Stomach (tissue), 9 donors: ENCODE data around the gene TINCR. TPM values are rescaled to one million over a fixed set of nuclear protein-coding genes. Genes with fewer than 3 reads are reported as not detected.

ENCODE experiments used
- DNase-seq, 2 donors: peaks; one replicate each; pipeline versions ENCODE4 v3.0.0 to v3.0.0-alpha.2; 2013 to 2019
- H3K27ac ChIP-seq, 5 donors: fragments of 200-600 bp in 4 of 5; sonication (generic) in 4 of 5; one replicate each; pipeline ENCODE4 v1.5.1; 2013 to 2019; ENCODE audit warnings: mild to moderate bottlenecking in 1 of 5, moderate library complexity in 1 of 5
- H3K27me3 ChIP-seq, 3 donors: fragments of 200-600 bp; sonication (generic); one replicate each; pipeline ENCODE4 v1.5.1; 2017 to 2019; ENCODE audit warnings: mixed run types in 1 of 3
- H3K36me3 ChIP-seq, 4 donors: fragments of 200-600 bp; sonication (generic); 1 replicate in 3 of 4; 2 replicates in 1 of 4; pipeline ENCODE4 v1.5.1; 2016 to 2019
- H3K4me1 ChIP-seq, 4 donors: fragments of 200-600 bp; sonication (generic); one replicate each; pipeline ENCODE4 v1.5.1; 2016 to 2019
- H3K4me3 ChIP-seq, 4 donors: fragments of 200-600 bp; sonication (generic) in 3 of 4; one replicate each; pipeline ENCODE4 v1.5.1; 2016 to 2019; ENCODE audit warnings: mild to moderate bottlenecking in 1 of 4
- H3K9me3 ChIP-seq, 4 donors: fragments of 200-600 bp; sonication (generic); one replicate each; pipeline ENCODE4 v1.5.1; 2016 to 2019
- EP300 ChIP-seq: sonication (generic); formaldehyde crosslinking; IDR thresholded peaks from one replicate; pipeline ENCODE4 v1.6.1; 2017; ENCODE audit warnings: antibody characterized with exemption
- POLR2A ChIP-seq, 4 donors: fragments of 450-650 bp; IDR thresholded peaks; one replicate each; pipeline ENCODE4 v1.6.1; 2016; ENCODE audit warnings: antibody characterized with exemption in 4 of 4, control low read depth in 2 of 4, mild to moderate bottlenecking in 1 of 4, moderate library complexity in 1 of 4
- POLR2AphosphoS5 ChIP-seq, 3 donors: sonication (generic); formaldehyde crosslinking; IDR thresholded peaks; one replicate each; pipeline ENCODE4 v1.6.1; 2016; ENCODE audit warnings: antibody characterized with exemption in 3 of 3
- WGBS, 5 donors: extraction: QIAGEN DNeasy Blood & Tissue Kit in 3 of 5; methylation state at CpG; one replicate each; pipeline versions ENCODE4 v1.1.5 to v1.1.7; 2013 to 2018; 5-methylcytosine and 5-hydroxymethylcytosine counted together
- intact Hi-C: fragments of 100-400 bp; cut with DNase I; formaldehyde crosslinking; loops from one replicate; pipeline ENCODE4 v1.15.1; 2023; ENCODE audit warnings: low total_unique reads
- polyA plus RNA-seq, 3 donors: library from polyadenylated mRNA; stranded (reverse); fragments of 200-250 nt; gene quantifications; one replicate each; pipeline ENCODE4 v1.2.3, GENCODE V29; 2013
- total RNA-seq, 5 donors: library from RNA; depleted of rRNA; stranded (reverse); fragments of >200 nt; gene quantifications; one replicate each; pipeline versions ENCODE4 v1.1.0 to v1.2.3, GENCODE V29; 2014 to 2016
- TF ChIP-seq, protein P1 (sequence below), 7 experiments: fragments of 450-650 bp in 4 of 7; fragments of 200-600 bp in 3 of 7; sonication (generic) in 3 of 7; IDR thresholded peaks; one replicate each; pipeline ENCODE4 v1.5.1; 2016 to 2019; ENCODE audit warnings: antibody characterized with exemption in 7 of 7, control low read depth in 2 of 7, mild to moderate bottlenecking in 1 of 7
- donor health status: healthy with polysubstance abuse.
- donor health status: Bipolar disorder and iron deficiency.
- donor health status: healthy.

Gene TINCR
- total and polyA plus RNA-seq, 8 donors = 0.15 to 14.2 (median 0.19) TPM; not detected in 4

DNA sequence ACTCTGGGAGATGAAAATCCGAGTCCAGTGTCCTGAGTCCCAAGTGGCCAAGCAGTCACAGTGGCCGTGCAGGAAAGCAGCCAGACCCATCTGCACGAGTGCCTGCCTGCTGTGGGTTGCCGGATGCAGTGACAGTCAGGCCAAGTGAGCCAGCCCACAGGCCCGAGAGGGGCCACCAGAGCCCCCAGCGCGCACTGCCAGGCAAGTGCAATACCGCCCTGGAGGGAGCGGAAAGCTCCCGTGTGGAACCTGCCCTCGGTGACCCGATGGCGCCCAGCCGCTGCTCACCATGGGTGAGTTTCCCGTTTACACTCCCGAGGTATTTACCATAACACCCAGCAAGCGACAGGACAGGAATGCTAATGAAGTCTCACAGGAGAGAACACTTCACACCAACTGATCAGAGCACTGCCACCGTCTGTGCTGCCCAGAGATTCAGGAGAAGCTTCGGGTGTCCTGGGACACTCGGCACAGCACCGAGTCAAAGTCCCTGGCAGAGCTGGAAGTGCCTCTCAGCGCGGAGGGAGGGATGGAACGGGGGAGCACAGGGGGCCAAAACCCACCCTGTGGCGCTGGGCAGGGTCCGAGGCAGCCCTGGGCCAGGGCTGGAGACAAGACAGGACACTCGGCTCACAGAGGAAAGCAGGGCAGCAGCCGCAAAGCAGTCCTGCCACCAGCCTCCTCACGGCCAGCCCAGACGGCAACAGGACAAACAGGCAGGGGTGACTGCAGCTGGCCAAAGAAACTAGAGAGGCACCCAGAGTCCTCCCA lies 21.3 kb upstream of the TINCR start:
- H3K36me3 ChIP-seq = peaks cover 77 to 95% (median 87%) of the 10 kb centered on the region in 4 donors
- intact Hi-C loops = no loop called here
- H3K4me1 ChIP-seq = peaks cover 0 to 19% (median 11%) of the 10 kb centered on the region in 4 donors
- no peak for DNase-seq
- H3K27ac ChIP-seq = no peak overlapping the region
- H3K4me3 ChIP-seq = no peak overlapping the region
- H3K27me3 ChIP-seq = no peaks in the 10 kb centered on the region
- TF ChIP-seq POLR2A (IDR thresholded peaks at IDR 0.05) (no peak), EP300 (no peak), POLR2AphosphoS5 (IDR thresholded peaks at IDR 0.05) (no peak)
- TF ChIP-seq, protein P1, sequence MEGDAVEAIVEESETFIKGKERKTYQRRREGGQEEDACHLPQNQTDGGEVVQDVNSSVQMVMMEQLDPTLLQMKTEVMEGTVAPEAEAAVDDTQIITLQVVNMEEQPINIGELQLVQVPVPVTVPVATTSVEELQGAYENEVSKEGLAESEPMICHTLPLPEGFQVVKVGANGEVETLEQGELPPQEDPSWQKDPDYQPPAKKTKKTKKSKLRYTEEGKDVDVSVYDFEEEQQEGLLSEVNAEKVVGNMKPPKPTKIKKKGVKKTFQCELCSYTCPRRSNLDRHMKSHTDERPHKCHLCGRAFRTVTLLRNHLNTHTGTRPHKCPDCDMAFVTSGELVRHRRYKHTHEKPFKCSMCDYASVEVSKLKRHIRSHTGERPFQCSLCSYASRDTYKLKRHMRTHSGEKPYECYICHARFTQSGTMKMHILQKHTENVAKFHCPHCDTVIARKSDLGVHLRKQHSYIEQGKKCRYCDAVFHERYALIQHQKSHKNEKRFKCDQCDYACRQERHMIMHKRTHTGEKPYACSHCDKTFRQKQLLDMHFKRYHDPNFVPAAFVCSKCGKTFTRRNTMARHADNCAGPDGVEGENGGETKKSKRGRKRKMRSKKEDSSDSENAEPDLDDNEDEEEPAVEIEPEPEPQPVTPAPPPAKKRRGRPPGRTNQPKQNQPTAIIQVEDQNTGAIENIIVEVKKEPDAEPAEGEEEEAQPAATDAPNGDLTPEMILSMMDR (IDR thresholded peaks at IDR 0.05) = no peak
- WGBS, 5 donors = 67 to 84% (median 79%) methylated on average over 9 to 30 of the region's 30 CpGs
- H3K9me3 ChIP-seq = no peaks in the 10 kb centered on the region

DNA sequence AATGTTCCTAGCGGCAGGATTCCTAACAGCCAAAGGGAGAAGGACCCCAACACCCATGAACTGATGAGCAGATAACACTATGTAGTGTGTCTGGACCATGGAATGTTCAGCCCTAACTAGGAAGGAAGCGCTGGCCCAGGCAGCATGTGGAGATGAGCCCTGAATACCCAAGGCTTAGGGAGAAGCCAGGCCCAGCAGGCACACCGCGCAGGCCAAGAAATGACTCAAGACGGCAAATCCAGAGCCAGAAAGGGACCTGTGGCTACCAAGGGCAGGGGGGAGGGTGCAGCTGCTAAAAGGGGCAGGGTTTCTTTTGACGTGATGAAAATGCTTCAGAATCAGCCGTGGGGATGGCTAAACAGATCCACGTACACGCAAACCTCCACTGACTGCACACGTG lies 20.7 kb upstream of the TINCR start:
- no peak overlapping the region for H3K27ac ChIP-seq
- H3K4me1 ChIP-seq = peaks cover 0 to 19% (median 11%) of the 10 kb centered on the region in 4 donors
- no peak for DNase-seq
- H3K4me3 ChIP-seq = no peak overlapping the region
- H3K36me3 ChIP-seq = peaks cover 71 to 94% (median 84%) of the 10 kb centered on the region in 4 donors
- TF ChIP-seq EP300 (no peak), POLR2AphosphoS5 (IDR thresholded peaks at IDR 0.05) (no peak), POLR2A (IDR thresholded peaks at IDR 0.05) (no peak)
- TF ChIP-seq, protein P1 (IDR thresholded peaks at IDR 0.05) = no peak
- WGBS, 5 donors = 85 to 90% (median 88%) methylated on average over 10 of the region's 10 CpGs
- H3K9me3 ChIP-seq = no peaks in the 10 kb centered on the region
- intact Hi-C loops = no loop called here
- no peaks in the 10 kb centered on the region for H3K27me3 ChIP-seq

DNA sequence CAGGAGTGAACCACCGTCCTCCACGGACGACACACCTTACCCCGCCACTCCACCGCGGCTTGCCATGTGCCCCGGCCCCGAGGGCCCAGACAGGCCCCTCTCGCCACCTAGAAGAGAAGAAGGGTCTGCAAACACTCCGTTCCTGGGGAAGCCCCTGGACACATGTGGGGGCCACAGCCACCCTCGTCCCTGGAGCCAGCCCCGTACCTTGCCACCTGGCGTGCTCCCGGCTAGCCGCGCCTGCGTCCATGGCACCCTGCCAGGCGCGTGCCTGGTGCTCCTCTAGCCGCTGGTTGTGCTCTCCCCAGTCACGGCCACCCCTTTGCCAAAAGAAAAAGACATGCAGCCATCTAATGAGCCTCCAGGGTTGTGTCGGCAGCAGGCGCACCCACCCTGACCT lies 19.9 kb upstream of the TINCR start:
- Histone ChIP-seq H3K4me1 (peaks cover 0 to 19% (median 11%) of the 10 kb centered on the region in 4 donors), H3K9me3 (no peaks in the 10 kb centered on the region), H3K4me3 (no peak overlapping the region), H3K36me3 (peaks cover 63 to 91% (median 78%) of the 10 kb centered on the region in 4 donors), H3K27me3 (no peaks in the 10 kb centered on the region), H3K27ac (no peak overlapping the region)
- intact Hi-C loops = no loop called here
- DNase-seq = no peak
- WGBS, 5 donors = 79 to 86% (median 83%) methylated on average over 16 to 23 of the region's 23 CpGs
- TF ChIP-seq, protein P1 (IDR thresholded peaks at IDR 0.05) = no peak
- TF ChIP-seq POLR2A (IDR thresholded peaks at IDR 0.05) (no peak), EP300 (no peak), POLR2AphosphoS5 (IDR thresholded peaks at IDR 0.05) (no peak)

DNA sequence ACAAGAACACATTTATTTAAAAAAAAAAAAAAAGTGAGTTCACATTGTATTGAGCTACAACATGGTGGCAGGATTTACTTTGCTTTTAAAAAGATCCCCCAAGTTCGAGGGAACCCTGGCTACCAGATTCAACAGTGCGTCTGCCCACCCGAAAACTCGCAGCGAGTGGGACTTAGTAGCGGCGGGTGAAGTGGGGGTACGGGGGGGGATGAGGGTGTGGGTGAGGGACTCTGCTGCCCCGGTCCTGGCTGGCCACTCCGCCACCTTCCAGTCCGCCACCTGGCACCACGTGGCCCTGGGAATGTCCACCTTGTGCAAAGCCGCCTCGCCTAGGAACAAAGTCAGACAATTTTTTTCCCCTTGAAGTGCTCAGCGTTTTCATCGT lies 19.3 kb upstream of the TINCR start:
- H3K36me3 ChIP-seq = peaks cover 57 to 91% (median 77%) of the 10 kb centered on the region in 4 donors
- no peak for DNase-seq
- WGBS, 5 donors = 84 to 91% (median 90%) methylated on average over 15 to 16 of the region's 16 CpGs
- H3K4me3 ChIP-seq = no peak overlapping the region
- no peak for TF ChIP-seq POLR2AphosphoS5 (IDR thresholded peaks at IDR 0.05)
- intact Hi-C loops = no loop called here
- peaks cover 5 to 25% (median 13%) of the 10 kb centered on the region in 4 donors for H3K4me1 ChIP-seq
- H3K9me3 ChIP-seq = no peaks in the 10 kb centered on the region
- peak overlapping the region in 1 of 5 donors; percentile 62 for H3K27ac ChIP-seq
- H3K27me3 ChIP-seq = no peaks in the 10 kb centered on the region
